HUES6 (cell line): ENCODE results near the gene ATF7IP.

Source experiments
- H3K27ac ChIP-seq: 2 replicates; pipeline ENCODE4 v1.7.0; 2013; ENCODE audit warnings: low read depth, mild to moderate bottlenecking, low read length, inconsistent platforms
- H3K27me3 ChIP-seq: 2 replicates; pipeline ENCODE4 v1.6.1; 2013; ENCODE audit warnings: low read length; ENCODE audit not compliant: control insufficient read depth, insufficient read depth
- H3K36me3 ChIP-seq: 2 replicates; pipeline ENCODE4 v1.6.1; 2013; ENCODE audit warnings: low read length; ENCODE audit not compliant: control insufficient read depth, insufficient read depth
- H3K4me1 ChIP-seq: 2 replicates; pipeline ENCODE4 v1.6.1; 2013; ENCODE audit warnings: low read length; ENCODE audit not compliant: control insufficient read depth, insufficient read depth
- H3K4me3 ChIP-seq: 2 replicates; pipeline ENCODE4 v1.5.1; 2013; ENCODE audit warnings: low read depth, low read length
- H3K9ac ChIP-seq: one replicate; pipeline ENCODE4 v1.6.1; 2013; ENCODE audit warnings: mild to moderate bottlenecking, low read length
- H3K9me3 ChIP-seq: 2 replicates; pipeline ENCODE4 v1.6.1; 2013; ENCODE audit warnings: low read depth, low read length; ENCODE audit not compliant: control insufficient read depth, insufficient read depth

Gene ATF7IP

GRCh38 chr12:14422516-14423230 is 57.2 kb downstream of the ATF7IP start:
- peaks cover 14% of the 10 kb centered on the region for H3K4me1 ChIP-seq
- H3K27me3 ChIP-seq = no peaks in the 10 kb centered on the region
- no peak overlapping the region for H3K4me3 ChIP-seq
- H3K9ac ChIP-seq = no peak overlapping the region
- H3K9me3 ChIP-seq = peaks cover 3% of the 10 kb centered on the region
- no peak overlapping the region for H3K27ac ChIP-seq
- peaks cover 54% of the 10 kb centered on the region for H3K36me3 ChIP-seq

DNA sequence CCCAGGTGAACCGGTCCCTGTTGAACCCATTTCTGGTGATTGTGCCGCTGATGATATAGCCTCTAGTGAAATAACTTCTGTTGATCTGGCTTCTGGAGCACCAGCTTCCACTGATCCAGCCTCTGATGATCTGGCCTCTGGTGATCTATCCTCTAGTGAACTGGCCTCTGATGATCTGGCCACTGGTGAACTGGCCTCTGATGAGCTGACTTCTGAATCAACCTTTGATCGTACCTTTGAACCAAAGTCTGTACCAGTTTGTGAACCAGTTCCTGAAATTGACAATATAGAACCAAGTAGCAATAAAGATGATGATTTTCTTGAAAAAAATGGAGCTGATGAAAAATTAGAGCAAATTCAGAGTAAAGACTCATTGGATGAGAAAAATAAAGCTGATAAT is 59.1 kb downstream of the ATF7IP start:
- Histone ChIP-seq H3K4me1 (peaks cover 4% of the 10 kb centered on the region; the same call in 1 of the 2 replicates), H3K9me3 (peaks cover 3% of the 10 kb centered on the region), H3K36me3 (peaks cover 73% of the 10 kb centered on the region), H3K4me3 (no peak overlapping the region), H3K27ac (no peak overlapping the region), H3K9ac (no peak overlapping the region), H3K27me3 (no peaks in the 10 kb centered on the region)

DNA sequence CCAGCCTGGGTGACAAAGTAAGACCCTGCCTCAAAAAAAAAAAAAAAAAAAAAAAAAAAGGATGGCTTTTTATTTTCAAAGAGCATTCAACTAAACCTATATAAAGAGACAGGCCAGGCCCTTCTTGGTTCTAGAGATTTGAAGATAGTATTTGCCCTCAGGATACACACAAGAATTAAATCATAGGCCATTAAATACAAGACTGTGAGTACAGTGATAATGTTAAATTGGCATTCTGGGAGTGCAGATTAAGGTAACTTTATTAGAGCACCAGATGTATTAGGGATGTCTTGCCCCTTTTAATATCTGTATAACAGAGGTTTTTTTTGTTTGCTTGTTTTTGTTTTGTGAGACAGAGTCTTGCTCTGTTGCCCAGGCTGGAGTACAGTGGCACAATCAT is 61.3 kb downstream of the ATF7IP start:
- Histone ChIP-seq H3K4me1 (no peaks in the 10 kb centered on the region), H3K9me3 (no peaks in the 10 kb centered on the region; the same call in 1 of the 2 replicates), H3K9ac (no peak overlapping the region), H3K27ac (no peak overlapping the region), H3K27me3 (no peaks in the 10 kb centered on the region), H3K4me3 (no peak overlapping the region), H3K36me3 (peaks cover 68% of the 10 kb centered on the region)

- no peaks in the 10 kb centered on the region for H3K27me3 ChIP-seq
- H3K27ac ChIP-seq = no peak overlapping the region
- no peak overlapping the region for H3K9ac ChIP-seq
- no peak overlapping the region for H3K4me3 ChIP-seq
- H3K9me3 ChIP-seq = no peaks in the 10 kb centered on the region
- no peaks in the 10 kb centered on the region for H3K4me1 ChIP-seq
- peaks cover 64% of the 10 kb centered on the region for H3K36me3 ChIP-seq
Observed at GRCh38 chr12:14427929-14428328, 62.4 kb downstream of the ATF7IP start.

DNA sequence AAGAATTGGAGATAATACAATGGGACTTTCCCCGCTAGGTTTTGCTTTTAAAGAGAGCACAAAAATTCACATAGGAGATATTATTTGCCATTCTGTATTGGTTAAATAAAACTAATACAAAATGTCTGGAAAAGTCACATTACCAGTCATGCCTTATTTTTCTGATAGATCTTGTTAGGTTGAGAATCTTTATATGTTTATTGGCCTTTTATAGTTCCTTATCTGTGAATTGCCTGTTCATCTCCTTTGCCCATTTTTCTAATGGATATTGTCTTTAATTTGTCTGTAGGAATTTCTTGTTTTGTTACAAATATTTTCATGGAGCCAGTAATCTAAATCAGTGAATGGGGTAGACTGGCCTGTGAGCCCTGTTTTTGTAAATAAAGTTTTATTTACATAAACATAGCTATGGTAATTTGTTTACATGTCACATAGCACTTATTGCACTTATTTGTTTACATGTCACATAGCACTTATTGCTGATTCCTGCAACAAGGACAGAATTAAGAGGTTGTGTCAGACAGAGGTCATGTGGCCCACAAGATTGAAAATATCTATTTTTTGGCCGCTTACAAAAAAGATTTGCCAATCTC is 65.0 kb downstream of the ATF7IP start:
- no peak overlapping the region for H3K4me3 ChIP-seq
- no peaks in the 10 kb centered on the region for H3K9me3 ChIP-seq
- H3K9ac ChIP-seq = no peak overlapping the region
- H3K36me3 ChIP-seq = peaks cover 59% of the 10 kb centered on the region
- H3K27ac ChIP-seq = no peak overlapping the region
- no peaks in the 10 kb centered on the region for H3K27me3 ChIP-seq
- no peaks in the 10 kb centered on the region for H3K4me1 ChIP-seq

DNA sequence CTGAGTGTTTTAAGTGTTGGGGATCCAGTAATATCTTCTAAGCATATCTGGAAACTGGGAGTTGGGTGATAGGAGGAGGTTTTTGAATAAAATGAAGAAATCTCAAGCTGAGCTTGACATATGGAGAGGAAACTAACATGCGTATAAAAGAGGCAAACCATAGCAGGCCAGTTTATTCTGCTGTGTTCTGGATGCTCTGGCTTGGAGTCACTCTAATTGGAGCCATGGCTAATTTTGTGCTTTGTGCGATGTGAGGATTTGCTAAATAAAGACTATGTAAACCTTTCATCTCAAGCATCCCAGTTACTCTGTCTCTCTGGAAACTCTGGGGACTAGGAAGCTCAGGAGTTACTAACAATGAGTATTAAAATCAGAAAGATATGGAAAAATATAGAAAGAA is 66.5 kb downstream of the ATF7IP start:
- H3K4me3 ChIP-seq = no peak overlapping the region
- H3K36me3 ChIP-seq = peaks cover 61% of the 10 kb centered on the region
- no peaks in the 10 kb centered on the region for H3K27me3 ChIP-seq
- H3K9me3 ChIP-seq = no peaks in the 10 kb centered on the region
- no peak overlapping the region for H3K9ac ChIP-seq
- H3K4me1 ChIP-seq = no peaks in the 10 kb centered on the region
- no peak overlapping the region for H3K27ac ChIP-seq

DNA sequence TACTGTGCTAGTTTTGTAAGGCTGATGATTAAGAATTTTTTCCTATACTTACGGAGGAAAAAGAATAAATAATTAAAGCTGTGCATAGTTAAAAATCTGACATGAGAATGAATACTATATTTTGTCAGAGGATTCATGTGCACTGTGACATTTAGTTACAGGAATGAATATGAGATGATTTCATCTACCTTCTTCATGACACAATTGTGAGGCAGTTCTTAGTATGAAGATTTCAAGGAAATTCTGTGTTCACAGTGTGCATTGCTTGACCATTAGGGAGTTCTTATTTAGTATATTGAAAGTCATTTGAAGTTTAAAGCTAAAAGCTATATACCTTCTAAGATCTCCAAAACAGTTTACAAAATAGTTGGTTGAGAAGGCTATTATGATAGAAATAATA is 70.1 kb downstream of the ATF7IP start:
- no peak overlapping the region for H3K9ac ChIP-seq
- H3K27ac ChIP-seq = no peak overlapping the region
- no peak overlapping the region for H3K4me3 ChIP-seq
- no peaks in the 10 kb centered on the region for H3K9me3 ChIP-seq
- H3K36me3 ChIP-seq = peaks cover 63% of the 10 kb centered on the region
- no peaks in the 10 kb centered on the region for H3K27me3 ChIP-seq
- no peaks in the 10 kb centered on the region for H3K4me1 ChIP-seq

GRCh38 chr12:14442221-14442881 is 76.9 kb downstream of the ATF7IP start:
- Histone ChIP-seq H3K4me1 (no peaks in the 10 kb centered on the region), H3K9ac (no peak overlapping the region), H3K4me3 (no peak overlapping the region), H3K27ac (no peak overlapping the region), H3K27me3 (no peaks in the 10 kb centered on the region), H3K9me3 (no peaks in the 10 kb centered on the region), H3K36me3 (peaks cover 72% of the 10 kb centered on the region)

- H3K36me3 ChIP-seq = peaks cover 74% of the 10 kb centered on the region
Observed at GRCh38 chr12:14443531-14443930, 78.0 kb downstream of the ATF7IP start.

DNA sequence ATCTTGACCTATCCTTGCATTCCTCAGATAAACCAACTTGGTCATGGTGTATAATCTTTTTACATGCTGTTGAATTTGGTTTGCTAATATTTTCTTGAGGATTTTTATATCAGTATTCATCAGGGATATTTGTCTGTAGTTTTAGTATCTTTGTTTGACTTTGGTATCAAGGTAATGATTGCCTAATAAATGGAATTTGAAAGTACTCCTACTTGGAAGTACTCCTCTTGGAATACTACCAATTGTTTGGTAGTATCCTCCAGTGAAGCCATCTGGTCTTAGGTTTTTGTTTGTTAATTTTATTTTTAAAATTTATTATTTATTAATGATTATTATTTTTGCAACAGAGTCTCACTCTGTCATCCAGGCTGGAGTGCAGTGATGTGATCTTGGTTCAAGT is 85.0 kb downstream of the ATF7IP start:
- H3K9ac ChIP-seq = no peak overlapping the region
- no peaks in the 10 kb centered on the region for H3K9me3 ChIP-seq
- no peak overlapping the region for H3K27ac ChIP-seq
- peaks cover 34% of the 10 kb centered on the region for H3K36me3 ChIP-seq
- no peaks in the 10 kb centered on the region for H3K27me3 ChIP-seq
- peaks cover 12% of the 10 kb centered on the region for H3K4me1 ChIP-seq
- H3K4me3 ChIP-seq = no peak overlapping the region

More at GRCh38 chr12:14443531-14443930, 78.0 kb downstream of the ATF7IP start:
- Histone ChIP-seq H3K27ac (no peak overlapping the region), H3K27me3 (no peaks in the 10 kb centered on the region), H3K9ac (no peak overlapping the region), H3K9me3 (no peaks in the 10 kb centered on the region), H3K4me3 (no peak overlapping the region), H3K4me1 (no peaks in the 10 kb centered on the region)

- no peak overlapping the region for H3K27ac ChIP-seq
- H3K9me3 ChIP-seq = no peaks in the 10 kb centered on the region
- H3K36me3 ChIP-seq = peaks cover 30% of the 10 kb centered on the region
- H3K4me3 ChIP-seq = no peak overlapping the region
- no peaks in the 10 kb centered on the region for H3K27me3 ChIP-seq
- H3K4me1 ChIP-seq = peaks cover 12% of the 10 kb centered on the region
- no peak overlapping the region for H3K9ac ChIP-seq
Observed at GRCh38 chr12:14452336-14452735, 86.9 kb downstream of the ATF7IP start.
